Ovary (tissue), 3 donors: ENCODE measurements around the gene LTBP2.

Experiments used
- CTCF ChIP-seq, 3 donors: fragments of 450-650 bp in 2 of 3; fragments of 200-600 bp in 1 of 3; IDR thresholded peaks; one replicate each; pipeline versions ENCODE4 v1.5.1 to v1.8.0; 2016 to 2022; ENCODE audit warnings: antibody characterized with exemption in 3 of 3, mild to moderate bottlenecking in 1 of 3
- EP300 ChIP-seq: sonication (generic); formaldehyde crosslinking; IDR thresholded peaks from one replicate; pipeline ENCODE4 v1.6.1; 2017; ENCODE audit warnings: antibody characterized with exemption
- donor health status: DM: no; HTN: no; CAD: no.

- no peak for TF ChIP-seq CTCF (IDR thresholded peaks at IDR 0.05)
- no peak for TF ChIP-seq EP300
These were observed 105.6 kb downstream of the LTBP2 start for GRCh38 chr14:74506411-74506851.
